ENCODE data around the gene TSFM. TPM values are rescaled to one million over a fixed set of nuclear protein-coding genes. Genes with fewer than 3 reads are reported as not detected.

Gene TSFM
- total and polyA plus RNA-seq, 2 of the 13 experiments (the other 11 are each of a cell fraction or from before 2014, with no cell fraction given) = 29.8 to 68.3 TPM

- TF ChIP-seq TAF15 (IDR thresholded peaks at IDR 0.05; ENCODE audit: low read depth, low read length, poor library complexity, severe bottlenecking) = no peak
- no peak for TF ChIP-seq ZC3H13 (CRISPR knock-in tag; IDR thresholded peaks at IDR 0.05)
- no peak for TF ChIP-seq ZNF451 (CRISPR knock-in tag; IDR thresholded peaks at IDR 0.05)
- no peak for TF ChIP-seq NFATC3 (CRISPR knock-in tag; IDR thresholded peaks at IDR 0.05)
- no peak for TF ChIP-seq ZNF101 (CRISPR knock-in tag; IDR thresholded peaks at IDR 0.05; ENCODE audit: borderline replicate concordance, low read depth)
- TF ChIP-seq BRD4 (CRISPR knock-in tag; IDR thresholded peaks at IDR 0.05) = no peak
- TF ChIP-seq USF2 (IDR thresholded peaks at IDR 0.05; ENCODE audit: low read depth, low read length) = no peak
- no peak for TF ChIP-seq USF2 (CRISPR knock-in tag; IDR thresholded peaks at IDR 0.05; ENCODE audit: borderline replicate concordance)
- no peak for TF ChIP-seq TBX2 (CRISPR knock-in tag; IDR thresholded peaks at IDR 0.05; ENCODE audit: borderline replicate concordance)
- TF ChIP-seq NFYB (CRISPR knock-in tag; IDR thresholded peaks at IDR 0.05) = no peak
- TF ChIP-seq CHCHD3 (CRISPR knock-in tag; IDR thresholded peaks at IDR 0.05) = no peak
- TF ChIP-seq NCOR1 (IDR thresholded peaks at IDR 0.05; ENCODE audit: borderline replicate concordance, low read length) = peak; percentile 43; the same call in 1 of the 2 replicates
- no peak for TF ChIP-seq SIN3B (IDR thresholded peaks at IDR 0.05; ENCODE audit: low read length)
- TF ChIP-seq U2AF1 (optimal IDR thresholded peaks at IDR 0.05; ENCODE audit: low read depth, low read length) = no peak
- no peak for TF ChIP-seq ZNF282 (IDR thresholded peaks at IDR 0.05; ENCODE audit: partially characterized antibody)
- TF ChIP-seq, protein P1, sequence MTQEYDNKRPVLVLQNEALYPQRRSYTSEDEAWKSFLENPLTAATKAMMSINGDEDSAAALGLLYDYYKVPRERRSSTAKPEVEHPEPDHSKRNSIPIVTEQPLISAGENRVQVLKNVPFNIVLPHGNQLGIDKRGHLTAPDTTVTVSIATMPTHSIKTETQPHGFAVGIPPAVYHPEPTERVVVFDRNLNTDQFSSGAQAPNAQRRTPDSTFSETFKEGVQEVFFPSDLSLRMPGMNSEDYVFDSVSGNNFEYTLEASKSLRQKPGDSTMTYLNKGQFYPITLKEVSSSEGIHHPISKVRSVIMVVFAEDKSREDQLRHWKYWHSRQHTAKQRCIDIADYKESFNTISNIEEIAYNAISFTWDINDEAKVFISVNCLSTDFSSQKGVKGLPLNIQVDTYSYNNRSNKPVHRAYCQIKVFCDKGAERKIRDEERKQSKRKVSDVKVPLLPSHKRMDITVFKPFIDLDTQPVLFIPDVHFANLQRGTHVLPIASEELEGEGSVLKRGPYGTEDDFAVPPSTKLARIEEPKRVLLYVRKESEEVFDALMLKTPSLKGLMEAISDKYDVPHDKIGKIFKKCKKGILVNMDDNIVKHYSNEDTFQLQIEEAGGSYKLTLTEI (CRISPR knock-in tag; conservative IDR thresholded peaks at IDR 0.05) = no peak
- TF ChIP-seq SOX5 (CRISPR knock-in tag; IDR thresholded peaks at IDR 0.05; ENCODE audit: borderline replicate concordance) = peak; percentile 69
- TF ChIP-seq, protein P2, sequence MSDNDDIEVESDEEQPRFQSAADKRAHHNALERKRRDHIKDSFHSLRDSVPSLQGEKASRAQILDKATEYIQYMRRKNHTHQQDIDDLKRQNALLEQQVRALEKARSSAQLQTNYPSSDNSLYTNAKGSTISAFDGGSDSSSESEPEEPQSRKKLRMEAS (IDR thresholded peaks at IDR 0.05) = no peak
- no peak for TF ChIP-seq ZNF616 (CRISPR knock-in tag; IDR thresholded peaks at IDR 0.05; ENCODE audit: low read depth)
- TF ChIP-seq KLF16 (CRISPR knock-in tag; IDR thresholded peaks at IDR 0.05) = peak in 1 of 2 experiments; percentile 52; a peak in 1 of 4 replicates
- no peak for TF ChIP-seq GMEB2 (CRISPR knock-in tag; IDR thresholded peaks at IDR 0.05; ENCODE audit: low read depth)
- TF ChIP-seq HNRNPL (IDR thresholded peaks at IDR 0.05; ENCODE audit: low read depth, low read length) = no peak
- TF ChIP-seq UBTF (CRISPR knock-in tag; IDR thresholded peaks at IDR 0.05) = peak; percentile 64
Observed at GRCh38 chr12:57813971-57814772, 31.6 kb downstream of the TSFM start (continued).
